ENCODE measurements around the gene USH1G.

- TF ChIP-seq CTCF (CRISPR knock-in tag; IDR thresholded peaks at IDR 0.05) (no peak), ZBTB49 (CRISPR knock-in tag; IDR thresholded peaks at IDR 0.05; ENCODE audit: borderline replicate concordance) (no peak), ZNF891 (CRISPR knock-in tag; IDR thresholded peaks at IDR 0.05) (no peak), SMAD1 (CRISPR knock-in tag; IDR thresholded peaks at IDR 0.05; ENCODE audit: borderline replicate concordance, low read depth) (no peak), CBFB (CRISPR knock-in tag; IDR thresholded peaks at IDR 0.05) (no peak)
Observed at GRCh38 chr17:74868908-74869255, 54.2 kb downstream of the USH1G start.

All from HepG2 (cell line).